NCI-H1092 (cell line): ENCODE data around the gene KLHL14.

Experiments used
- DNase-seq: peaks from one replicate; lab custom pipeline; 2025; lab: John Stamatoyannopoulos, UW

KLHL14 gene

DNA sequence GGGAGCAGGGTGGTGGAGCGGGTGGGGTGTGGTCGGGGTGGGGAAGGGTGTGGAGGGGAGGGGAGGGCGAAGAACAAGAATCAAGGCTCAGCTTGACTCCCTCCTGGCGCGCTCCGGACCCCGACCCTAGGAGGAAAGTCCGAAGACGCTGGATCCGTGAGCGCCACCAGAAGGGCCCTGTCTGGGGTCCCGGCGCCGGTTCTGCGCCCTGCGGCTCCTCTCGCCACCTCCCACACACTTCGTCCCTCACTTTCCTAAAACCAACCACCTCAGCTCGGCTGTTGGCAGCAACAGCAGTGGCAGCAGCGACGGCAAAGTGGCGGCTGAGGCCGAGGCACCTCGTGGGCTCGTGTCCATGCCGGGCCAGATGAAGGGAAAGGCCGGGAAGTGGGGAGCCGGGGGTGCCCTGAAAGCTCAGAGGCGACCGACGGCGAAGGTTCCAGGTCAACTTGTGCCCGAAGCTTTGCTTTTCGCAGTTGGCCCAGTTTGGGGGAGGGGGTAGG lies 2.1 kb downstream of the KLHL14 start:
- no peak for DNase-seq

DNA sequence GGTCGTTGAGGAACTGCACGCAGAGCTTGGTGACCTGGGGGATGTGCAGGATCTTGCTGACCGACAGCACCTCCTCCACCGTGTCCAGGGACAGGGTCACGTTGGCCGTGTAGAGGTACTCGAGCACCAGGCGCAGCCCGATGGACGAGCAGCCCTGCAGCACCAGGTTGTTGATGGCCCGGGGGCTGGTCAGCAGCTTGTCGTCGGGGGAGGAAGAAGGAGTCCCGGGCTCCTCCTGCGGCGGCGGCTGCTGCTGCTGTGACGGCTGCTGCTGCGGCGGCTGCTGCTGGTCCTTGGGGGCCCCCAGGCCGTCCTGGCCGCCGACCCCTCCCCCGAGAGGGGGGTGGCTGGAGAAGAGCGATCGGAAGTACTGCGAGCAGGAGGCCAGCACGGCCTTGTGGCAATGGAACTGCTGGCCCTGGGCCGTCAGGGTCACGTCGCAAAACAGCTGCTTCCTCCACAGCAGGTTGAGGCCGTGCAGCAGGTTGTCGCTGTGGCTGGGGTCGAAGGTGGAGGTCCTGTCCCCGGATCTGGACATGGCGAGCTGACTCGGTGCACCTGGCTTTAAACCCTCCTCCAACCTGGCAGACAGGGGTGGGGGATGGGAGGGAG lies 2.7 kb downstream of the KLHL14 start:
- DNase-seq: no peak

DNA sequence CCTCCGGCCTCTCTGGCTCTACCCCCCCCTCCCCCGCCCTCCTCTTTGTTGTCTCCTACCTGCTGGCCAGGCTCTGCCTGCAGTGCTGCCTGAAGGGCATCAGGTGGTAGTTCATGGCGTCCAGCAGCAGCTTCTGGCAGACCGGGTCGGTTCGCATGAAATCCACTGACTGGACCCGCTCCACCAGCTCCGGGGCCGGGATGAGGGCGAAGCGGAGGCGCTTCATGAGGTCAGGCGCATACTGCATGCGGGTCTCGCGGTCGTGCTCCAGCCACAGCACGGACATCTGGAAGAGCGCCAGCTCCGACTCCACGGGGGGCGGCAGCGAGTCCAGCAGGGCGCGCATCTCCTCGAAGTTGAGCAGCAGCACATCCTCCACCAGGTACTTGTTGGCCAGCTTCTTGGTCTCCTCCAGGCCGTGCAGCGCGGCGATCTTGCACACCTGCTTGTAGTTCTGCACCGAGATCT lies 3.2 kb downstream of the KLHL14 start:
- DNase-seq: peak; percentile 31

DNA sequence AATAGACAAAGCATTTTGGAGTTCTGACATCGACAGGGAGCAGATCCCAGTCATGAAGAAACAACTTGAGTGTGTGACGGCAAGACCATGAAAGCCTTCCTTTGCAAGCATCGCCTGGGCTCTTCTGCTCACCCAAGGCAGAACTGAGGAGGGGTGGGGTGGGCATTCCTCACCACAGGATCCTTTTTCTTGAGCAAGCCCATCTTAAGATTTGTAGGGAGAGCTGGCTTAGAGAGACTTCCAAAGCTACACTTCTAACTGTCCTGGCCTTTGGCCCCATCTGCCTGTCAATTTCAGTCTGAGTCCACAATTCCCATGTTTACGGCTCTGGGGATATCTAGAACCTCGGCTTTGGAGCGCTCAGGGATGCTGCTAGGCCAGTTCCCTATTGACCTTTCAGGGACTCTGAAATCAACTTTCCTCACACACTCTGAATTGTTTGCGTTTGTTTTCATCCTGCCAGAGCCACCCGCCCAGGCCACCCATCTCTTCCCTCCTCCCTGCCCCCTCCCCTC lies 3.7 kb downstream of the KLHL14 start:
- DNase-seq: no peak

DNA sequence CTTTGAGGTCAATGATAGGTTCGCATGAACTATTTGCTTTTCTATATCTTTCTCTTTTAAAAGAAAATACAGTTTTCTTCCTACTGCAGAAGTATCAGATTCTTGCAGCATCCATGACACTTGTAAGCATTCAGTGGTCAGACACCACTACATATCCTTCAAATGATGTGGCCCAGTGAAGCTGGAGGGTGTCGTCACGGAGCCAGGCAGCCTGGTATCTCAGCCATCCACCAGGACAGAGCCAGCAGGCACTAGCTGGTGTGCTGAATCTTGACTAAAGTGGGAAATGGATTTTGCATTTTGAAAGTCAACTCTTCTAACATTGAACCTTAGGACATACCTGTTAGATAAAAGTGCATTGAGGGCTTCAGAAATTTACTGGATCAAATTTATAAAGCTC lies 5.4 kb downstream of the KLHL14 start:
- no peak for DNase-seq

DNA sequence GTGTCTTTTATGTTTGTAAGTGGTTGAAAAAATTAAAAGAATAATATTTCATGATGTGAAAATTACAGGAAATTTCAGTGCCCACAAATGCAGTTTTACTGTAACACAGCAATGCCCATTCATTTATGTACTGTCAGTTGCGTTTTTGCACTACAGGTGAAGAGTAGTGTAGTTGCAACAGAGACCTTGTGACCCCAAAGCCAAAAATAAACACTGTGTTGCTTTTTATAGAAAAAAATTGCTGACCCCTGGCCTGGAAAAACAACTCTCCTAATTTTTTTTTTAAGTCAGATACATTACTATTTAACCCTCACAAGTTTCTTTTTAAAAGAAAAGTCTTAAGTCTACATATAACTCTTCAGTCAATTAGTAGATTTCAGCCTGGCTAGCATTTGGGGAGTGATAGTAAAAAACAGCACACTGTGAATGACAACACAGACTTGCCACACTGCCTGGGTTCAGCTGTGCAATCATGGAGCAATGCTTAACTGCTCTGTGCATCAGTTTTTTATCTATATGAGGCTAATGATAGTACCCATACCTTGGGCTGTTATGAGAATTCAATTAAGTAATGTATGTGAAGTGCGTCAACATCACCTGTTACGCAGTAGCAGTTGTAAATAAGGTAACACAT lies 8.1 kb downstream of the KLHL14 start:
- no peak for DNase-seq

DNA sequence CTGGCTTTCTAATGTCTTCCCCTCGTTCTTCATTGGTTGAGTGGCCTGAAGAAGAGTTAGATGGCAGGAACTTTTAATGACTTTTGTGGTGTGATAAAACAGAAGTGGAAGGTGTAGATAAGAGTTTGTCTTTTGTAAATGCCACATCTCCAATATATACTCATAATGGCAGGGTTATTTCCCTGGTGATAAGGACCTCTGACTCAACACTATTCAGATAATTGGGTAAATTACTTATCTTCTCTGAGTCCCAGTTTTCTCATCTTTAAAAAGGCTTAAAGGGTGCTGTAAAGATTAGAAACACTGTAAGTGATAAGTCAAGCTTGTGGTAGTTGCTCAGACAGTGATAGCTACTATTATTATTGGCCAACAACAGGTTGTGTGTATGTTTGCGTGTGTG lies 9.5 kb downstream of the KLHL14 start:
- no peak for DNase-seq

DNA sequence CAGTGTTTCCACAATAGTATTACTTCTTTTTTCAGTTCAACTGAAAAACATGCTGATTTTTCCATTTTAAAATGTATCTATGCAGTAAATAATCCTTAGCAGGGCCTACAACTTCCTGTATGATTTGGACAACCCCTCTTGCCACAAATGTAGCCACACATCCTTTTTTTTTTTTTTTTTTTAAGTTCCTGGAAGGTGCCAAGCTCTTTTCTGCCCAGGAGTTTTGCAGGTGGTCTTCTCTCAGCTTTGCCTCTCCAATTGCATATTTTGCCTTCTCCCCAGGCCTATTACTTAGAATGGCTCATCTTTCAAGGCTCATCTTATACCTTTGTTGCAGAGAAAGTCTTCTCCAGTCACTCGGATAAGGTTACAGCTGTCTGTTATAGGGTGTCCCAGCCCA lies 11.6 kb downstream of the KLHL14 start:
- DNase-seq: no peak

DNA sequence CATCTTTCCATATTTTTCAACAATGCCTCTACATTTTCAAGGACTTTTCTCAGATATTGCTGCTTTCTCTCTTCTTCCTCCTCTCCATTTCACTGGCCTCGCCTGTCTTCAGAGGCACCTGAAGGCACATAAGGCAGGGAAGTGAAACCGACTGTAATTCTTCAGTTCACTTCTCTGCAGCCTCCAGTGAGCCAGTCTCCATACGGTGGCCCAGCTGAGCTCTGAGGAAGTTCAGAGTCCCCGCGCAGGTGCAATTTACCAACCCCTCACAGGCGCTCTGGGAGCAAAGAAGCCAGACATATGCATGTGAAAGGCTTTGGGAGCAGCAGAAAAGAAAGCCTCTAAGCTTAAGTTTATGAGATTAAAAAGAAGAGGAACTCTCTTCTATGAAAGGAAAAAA lies 12.4 kb downstream of the KLHL14 start:
- DNase-seq: no peak

DNA sequence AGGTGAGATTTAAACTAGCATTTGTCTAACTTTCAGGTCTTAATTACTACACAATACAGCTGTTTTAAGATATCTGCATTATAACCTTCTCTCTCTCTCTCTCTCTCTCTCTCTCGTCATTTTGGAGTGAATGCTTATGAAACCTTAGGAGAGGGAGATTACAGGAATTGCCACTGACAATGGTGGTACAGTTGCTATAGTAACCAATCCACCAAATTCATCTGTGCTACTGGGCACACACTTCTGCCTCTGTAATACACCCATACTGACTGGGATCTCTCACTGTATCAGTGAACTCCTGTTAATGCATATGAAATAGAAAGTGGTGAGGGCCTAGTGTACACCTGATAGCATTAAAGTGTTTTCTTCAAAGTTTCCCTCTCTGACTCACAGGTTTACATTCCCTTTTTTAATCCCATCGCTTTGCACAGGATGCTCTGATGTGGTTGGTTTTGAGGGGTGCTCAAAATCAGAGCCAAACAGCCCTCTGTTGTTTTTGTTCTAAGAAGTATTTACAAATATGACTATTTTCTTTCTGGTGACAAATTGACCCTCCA lies 13.1 kb downstream of the KLHL14 start:
- DNase-seq: no peak

DNA sequence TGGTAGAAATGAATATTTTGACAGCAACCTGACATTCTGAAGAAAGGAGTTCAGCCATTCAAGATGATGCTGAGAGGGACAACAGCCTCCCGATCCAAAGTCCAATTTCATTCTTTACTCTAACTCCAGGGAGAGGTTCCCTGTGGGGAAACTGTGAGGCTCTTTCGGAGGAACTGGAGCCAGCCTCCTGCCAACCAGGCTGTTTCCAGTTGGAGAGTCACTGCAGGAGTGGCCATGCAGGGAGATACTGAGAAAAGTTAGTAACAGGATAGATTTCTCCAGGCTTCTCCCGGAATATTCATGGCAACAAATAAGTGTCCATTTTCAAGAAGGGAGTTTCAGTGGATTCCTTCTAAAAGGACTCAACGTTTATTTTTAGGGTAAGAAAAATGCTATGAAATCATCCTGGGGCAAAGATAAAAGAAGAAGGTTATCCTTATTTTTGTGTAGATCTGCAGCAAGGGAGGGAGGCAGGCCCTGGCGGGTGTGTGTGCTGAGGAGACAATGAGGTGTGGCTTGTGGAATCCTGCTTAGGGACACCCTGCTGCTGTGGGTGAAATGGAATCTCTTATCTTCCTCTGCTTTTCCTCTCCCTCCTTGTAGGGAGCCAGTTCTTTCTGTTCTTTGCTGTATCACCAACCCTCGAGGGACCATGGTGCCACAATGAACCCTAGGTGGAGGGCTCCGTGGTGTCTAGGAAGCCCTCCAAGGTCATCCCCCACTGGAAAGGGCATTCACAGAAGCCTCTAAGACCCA lies 18.1 kb downstream of the KLHL14 start:
- no peak for DNase-seq

DNA sequence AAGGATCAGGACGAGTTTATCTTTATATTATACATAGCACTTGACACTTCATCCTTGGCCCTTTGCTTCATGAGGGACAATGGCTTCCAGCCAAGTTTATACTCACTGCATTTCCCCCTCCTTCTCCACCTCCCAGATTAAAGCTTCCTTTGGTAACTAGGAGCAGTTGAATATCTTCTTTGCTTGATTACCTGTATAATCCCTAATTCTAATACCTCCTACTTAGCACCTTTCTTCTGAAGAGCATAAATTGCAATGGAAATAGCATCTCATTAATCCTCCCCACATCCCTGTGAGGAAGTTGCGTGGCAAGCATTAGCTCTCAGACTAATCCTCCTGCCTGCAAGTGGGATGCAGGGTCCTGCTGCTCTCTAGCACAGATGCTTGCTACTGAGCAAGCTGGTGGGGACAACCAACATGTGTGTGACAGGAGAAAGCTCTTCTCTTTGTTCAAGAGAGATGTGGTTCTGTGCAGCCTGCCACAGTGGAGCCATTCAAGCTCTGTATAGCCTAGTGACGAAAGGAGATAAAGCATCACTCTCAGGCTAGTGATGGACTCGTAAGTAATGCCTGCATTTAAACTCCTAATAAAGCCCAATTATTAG lies 19.1 kb downstream of the KLHL14 start:
- no peak for DNase-seq

DNA sequence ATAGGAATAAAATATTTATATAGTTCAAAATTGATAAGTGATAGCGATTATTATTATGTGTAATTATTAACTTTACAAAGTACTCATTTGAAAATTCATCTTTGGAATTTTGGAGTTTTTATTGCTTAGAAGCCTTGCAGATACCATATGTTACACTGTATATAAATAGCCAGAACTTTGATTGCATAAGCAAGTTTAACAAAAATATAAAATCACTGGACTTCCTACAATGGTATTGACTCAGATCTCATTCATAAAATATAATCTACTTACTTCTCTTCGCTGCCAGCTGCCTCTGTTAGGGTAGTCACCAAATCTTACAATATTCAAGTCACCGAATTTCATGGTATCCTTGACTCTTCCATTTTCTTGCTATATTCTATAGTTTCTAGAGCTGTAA lies 22.5 kb downstream of the KLHL14 start:
- DNase-seq: no peak

DNA sequence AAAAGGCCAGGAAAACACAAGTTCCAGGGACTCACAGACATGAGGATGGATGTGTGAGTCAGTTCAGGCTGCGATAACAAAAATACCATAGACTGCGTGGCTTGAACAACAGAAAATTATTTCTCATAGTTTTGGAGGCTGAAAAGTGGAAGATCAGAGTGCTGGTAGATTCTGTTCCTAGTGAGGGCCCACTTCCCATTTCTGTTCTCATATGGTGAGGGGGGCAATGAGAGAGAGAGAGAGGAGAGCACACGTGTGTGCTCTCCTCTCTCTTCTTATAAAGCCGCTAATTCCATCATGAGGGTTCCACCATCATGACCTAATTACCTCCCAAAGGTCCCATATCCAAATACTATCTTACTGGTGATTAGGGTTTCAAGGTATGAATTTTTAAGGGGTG lies 23.0 kb downstream of the KLHL14 start:
- no peak for DNase-seq

DNA sequence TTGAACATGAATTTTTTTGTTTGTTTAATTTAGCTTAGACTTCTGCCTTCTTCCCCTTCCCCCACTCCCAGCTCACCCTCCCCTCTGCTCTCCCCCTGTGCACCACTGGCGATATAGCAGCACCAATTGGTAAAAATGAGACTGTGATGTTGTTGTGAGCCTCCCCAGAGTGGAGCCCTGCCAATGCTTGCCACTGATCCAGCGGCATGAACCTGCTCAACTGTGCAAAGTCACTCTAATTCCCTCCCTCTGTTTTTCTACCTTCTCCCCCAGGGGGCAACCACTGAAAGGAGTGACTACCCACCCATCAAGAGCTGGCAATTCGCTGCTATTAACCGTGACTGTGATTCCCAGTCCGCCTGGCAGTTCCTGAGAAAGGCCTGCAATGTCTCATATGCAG lies 30.2 kb downstream of the KLHL14 start:
- no peak for DNase-seq

DNA sequence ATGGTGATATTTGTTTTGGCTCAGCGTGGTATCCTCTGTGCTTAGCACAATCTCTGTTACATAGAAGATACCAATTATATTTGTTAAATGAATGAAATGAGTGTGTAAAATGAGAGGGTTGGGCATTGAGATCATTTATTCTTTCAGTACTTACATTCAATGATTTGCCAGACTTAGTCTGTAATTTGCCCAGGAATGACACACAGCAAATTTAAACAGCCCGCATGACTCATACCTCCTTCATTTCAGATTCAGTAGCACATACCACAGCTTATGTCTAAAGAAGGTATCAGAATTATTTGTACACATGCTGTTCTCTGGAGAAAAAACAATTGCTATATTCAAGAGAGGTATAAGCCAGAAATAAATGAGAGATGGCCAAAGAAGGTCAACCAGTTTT lies 37.0 kb downstream of the KLHL14 start:
- no peak for DNase-seq

DNA sequence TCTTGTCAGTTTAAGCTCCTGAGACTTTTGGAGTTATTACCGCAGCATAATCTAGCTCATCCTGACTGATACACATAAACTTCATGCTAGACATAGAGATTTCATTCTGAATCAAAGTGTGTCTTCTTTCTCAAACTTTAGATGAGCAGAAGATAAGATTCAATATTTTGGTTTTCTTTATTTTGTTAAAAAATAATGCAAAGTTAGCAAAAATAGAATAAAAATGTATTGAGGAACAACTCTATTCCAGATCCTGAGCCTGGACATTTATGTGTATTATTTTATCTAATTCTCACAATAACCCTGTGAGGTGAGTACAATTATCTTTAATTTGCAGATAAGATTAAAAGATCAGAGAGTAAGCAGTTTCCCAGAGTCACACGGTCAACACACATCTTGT lies 38.4 kb downstream of the KLHL14 start:
- no peak for DNase-seq

DNA sequence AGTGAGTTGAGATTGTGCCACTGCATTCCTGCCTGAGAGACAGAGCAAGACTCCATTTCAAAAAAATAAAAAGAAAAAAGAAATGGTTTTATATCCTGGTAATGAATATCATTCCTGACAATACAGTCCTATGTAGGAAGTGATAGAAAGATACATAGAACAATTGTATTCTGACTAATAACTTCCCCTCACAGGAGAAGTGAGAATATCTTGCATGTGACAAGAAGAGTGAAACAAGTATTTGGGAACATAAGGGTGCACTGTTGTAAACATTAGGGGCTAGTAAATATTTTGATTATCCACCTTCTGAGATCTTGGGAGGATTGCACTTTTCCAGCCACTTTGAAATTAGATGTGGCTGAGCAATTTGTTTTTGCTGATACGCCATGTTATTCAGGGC lies 40.7 kb downstream of the KLHL14 start:
- DNase-seq: no peak

DNA sequence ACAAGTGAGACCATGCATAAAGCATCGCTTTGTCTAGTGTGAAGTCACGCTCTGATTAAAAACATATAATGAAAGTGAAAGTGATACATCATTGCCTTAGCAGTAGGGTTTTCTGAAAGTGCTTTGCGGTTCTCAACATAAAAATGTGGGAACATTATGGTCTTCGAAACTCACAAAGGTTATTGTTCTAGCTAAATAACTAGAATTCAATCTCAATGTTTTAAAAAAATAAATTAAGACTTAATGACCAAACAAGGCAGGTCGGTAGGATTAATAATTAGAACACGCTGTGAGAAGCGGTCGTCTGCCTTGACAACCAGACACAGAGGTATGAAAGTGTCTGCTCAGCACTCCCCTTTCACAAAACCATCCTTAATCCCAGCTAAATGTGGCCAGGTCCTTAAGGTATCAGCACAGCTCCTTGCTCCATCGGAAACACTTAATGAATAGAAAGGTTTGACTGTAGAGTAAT lies 42.2 kb downstream of the KLHL14 start:
- DNase-seq: no peak

DNA sequence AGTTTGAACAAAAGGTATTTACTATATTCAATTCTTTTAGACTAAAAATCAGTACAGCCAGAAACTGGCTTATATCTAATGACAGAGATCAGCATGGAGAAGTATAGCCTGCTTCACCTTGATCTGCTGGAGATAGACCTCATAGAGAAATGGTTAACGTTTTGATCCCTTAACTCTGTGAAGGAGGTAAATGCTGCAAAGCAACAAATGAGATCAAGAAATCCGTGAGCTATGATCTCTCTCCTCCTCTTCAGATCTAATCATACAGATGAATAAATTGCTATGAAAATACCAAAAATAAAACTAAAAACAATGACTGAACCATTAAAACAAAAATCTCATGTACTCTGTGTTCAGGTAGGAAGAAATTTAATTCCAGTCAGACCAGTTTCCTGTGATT lies 42.8 kb downstream of the KLHL14 start:
- no peak for DNase-seq

DNA sequence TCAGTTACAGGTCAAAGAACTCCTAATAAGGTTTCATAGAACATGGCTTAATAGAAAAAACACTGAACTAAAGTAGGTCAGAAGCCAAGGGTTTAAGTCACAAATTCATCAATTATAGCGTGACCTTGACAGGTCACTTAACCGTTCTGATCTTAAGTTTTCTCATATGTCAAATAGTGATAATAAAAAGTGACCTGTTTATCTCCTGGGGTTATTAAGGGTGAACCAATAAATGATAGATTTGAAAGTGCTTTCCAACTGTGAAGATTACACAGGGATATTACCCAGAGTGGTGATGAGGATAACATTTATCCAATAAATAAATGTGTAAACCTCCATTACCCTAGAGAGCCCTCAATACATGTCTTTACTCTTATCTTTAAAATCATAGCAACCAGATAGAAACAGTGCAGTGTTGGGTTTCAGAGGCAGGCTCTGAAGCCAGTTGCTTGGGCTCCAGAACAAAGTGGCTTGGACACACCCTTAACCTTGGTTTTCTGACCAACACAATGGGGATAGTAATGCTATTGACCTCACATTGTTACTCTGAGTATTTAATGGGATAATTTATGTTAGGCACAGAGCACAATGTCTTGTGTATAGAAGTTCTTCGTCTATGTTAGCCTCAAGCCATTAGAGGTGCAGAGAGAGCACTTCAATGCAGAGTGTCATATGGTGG lies 48.6 kb downstream of the KLHL14 start:
- no peak for DNase-seq

DNA sequence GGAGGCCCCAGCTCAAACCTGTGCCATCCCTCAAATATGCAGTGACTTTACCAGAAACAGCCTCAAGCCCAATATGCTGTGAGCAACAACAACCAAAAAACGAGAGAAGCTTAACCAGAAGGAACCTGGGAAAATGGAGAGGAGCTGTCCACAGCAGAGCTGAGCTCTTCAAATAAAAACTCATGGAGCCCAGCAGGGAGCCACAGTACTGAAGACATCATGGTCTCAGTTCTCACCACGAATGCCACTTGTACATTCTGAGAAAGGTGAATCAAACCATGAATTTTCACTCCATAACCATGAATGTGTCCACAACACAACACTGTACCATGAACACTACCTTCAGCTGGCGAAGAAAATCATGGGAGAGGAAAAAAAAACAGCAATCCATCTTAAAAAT lies 50.5 kb downstream of the KLHL14 start:
- no peak for DNase-seq
